Nephron progenitor cell (in vitro differentiated cells): ENCODE data around the gene SLC17A3.

Experiments used
- DNase-seq: peaks from one replicate; pipeline ENCODE4 v3.0.0; 2021
- H3K27ac Mint-ChIP-seq: 2 replicates; pipeline ENCODE4 v1.8.0; 2021; ENCODE audit warnings: mild to moderate bottlenecking, moderate library complexity, mixed read lengths
- H3K27me3 Mint-ChIP-seq: 2 replicates; pipeline ENCODE4 v1.8.0; 2021; ENCODE audit warnings: mild to moderate bottlenecking, low read depth, mixed read lengths; ENCODE audit not compliant: poor library complexity
- H3K36me3 Mint-ChIP-seq: 2 replicates; pipeline ENCODE4 v1.8.0; 2021; ENCODE audit warnings: low read depth, mixed read lengths
- H3K4me1 Mint-ChIP-seq: 2 replicates; pipeline ENCODE4 v1.8.0; 2021; ENCODE audit warnings: mixed read lengths
- H3K4me3 Mint-ChIP-seq: 2 replicates; pipeline ENCODE4 v1.8.0; 2021; ENCODE audit warnings: mild to moderate bottlenecking, moderate library complexity, mixed read lengths
- H3K9me3 Mint-ChIP-seq: 2 replicates; pipeline ENCODE4 v1.8.0; 2021; ENCODE audit warnings: mild to moderate bottlenecking, moderate library complexity, mixed read lengths
- CTCF ChIP-seq: fragments of 200-600 bp; sonication (generic); IDR thresholded peaks from 2 replicates; pipeline ENCODE4 v1.5.0; 2021; ENCODE audit warnings: antibody characterized with exemption

Gene SLC17A3, protein sequence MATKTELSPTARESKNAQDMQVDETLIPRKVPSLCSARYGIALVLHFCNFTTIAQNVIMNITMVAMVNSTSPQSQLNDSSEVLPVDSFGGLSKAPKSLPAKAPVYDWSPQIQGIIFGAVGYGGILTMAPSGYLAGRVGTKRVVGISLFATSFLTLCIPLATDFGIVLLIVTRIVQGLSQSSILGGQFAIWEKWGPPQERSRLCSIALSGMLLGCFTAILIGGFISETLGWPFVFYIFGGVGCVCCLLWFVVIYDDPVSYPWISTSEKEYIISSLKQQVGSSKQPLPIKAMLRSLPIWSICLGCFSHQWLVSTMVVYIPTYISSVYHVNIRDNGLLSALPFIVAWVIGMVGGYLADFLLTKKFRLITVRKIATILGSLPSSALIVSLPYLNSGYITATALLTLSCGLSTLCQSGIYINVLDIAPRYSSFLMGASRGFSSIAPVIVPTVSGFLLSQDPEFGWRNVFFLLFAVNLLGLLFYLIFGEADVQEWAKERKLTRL

GRCh38 chr6:25874118-25874517 is at the start of gene SLC17A3:
SLC17A3 (minus strand) TSS chr6:25874243; CDS start chr6:25868387, 5,856 bp downstream.
- H3K9me3 Mint-ChIP-seq, result no peaks in the 10 kb centered on the region
- H3K4me1 Mint-ChIP-seq, result no peaks in the 10 kb centered on the region
- DNase-seq, result no peak
- TF ChIP-seq CTCF, result no peak
- H3K4me3 Mint-ChIP-seq, result no peak within 1 kb of the TSS
- H3K27ac Mint-ChIP-seq, result no peak within 1 kb of the TSS
- H3K27me3 Mint-ChIP-seq, result peaks cover 12% of the 10 kb centered on the region
- H3K36me3 Mint-ChIP-seq, result no peaks in the 10 kb centered on the region

DNA sequence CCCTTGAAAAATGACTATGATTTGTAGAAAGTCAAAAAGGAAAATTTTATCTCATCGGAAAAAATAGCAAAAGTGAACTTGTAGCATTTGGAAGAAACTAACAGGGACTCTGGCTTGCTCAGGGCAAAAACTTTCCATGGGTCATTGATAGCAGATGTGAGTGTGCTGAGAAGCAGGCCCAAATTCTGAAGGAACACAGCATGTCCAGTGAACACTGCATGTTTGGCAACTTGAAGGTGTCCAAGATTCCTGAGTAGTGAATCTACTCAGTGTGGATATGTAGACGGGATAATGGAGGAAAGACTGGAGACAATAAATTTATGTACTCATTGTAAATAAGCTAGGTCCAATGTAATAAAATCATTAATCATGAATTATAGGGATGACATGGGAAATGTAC is 48.3 kb upstream of the SLC17A3 start:
- no peak for TF ChIP-seq CTCF
- Mint-ChIP-seq H3K36me3 (no peaks in the 10 kb centered on the region), H3K4me1 (no peaks in the 10 kb centered on the region), H3K4me3 (no peak overlapping the region), H3K27me3 (no peaks in the 10 kb centered on the region), H3K27ac (no peak overlapping the region), H3K9me3 (no peaks in the 10 kb centered on the region)
- no peak for DNase-seq

DNA sequence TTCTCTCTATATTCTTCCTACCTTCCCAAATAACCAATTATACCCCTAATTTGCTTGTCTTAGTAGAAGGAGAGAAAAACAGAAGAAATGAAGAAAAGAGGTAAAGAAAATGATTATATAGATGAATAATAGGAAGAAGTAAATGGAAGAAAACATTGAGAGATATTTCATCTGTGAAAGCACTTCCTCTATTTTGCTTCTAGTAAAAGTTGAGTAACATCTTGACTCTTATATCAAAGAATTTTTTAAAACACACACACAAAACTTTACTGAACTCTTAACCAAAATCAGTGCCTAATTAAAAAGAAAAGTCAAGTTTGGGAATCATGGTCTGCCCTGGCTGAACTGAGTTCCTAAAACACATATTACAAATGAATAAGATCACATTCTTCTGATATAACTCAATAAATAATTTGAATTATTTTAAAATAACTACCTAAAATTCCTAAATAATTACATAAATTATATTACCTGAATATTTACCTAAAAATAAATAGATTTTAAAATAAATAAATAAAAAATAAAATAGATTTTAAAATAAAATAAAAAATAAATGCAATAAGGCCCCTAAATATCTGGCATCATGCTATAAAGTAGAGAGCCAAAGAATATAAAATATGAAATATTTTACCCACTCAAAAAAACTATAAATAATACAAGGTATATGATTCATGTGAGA is 47.6 kb upstream of the SLC17A3 start:
- no peaks in the 10 kb centered on the region for H3K9me3 Mint-ChIP-seq
- H3K4me1 Mint-ChIP-seq, result no peaks in the 10 kb centered on the region
- H3K4me3 Mint-ChIP-seq, result no peak overlapping the region
- no peak for DNase-seq
- TF ChIP-seq CTCF, result no peak
- no peaks in the 10 kb centered on the region for H3K27me3 Mint-ChIP-seq
- no peak overlapping the region for H3K27ac Mint-ChIP-seq
- H3K36me3 Mint-ChIP-seq, result no peaks in the 10 kb centered on the region

DNA sequence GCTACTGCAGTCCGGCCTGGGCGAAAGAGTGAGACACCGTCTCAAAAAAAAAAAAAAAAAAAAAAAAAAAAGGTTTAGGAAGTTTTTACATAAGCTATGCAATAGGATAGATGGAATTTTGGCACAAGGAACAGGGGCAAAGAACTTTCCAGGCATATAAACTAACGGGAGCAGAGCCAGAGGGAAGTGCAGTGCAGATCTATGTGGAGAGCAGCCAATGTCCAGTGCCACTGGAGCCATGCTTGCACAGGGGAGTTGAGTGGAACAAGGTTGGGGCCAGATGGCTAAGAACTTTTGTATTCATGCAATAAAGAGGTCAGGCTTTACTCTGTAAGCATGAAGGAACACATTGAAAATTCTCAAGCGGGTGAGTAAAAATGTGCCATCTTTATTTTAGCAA is 45.6 kb upstream of the SLC17A3 start:
- Mint-ChIP-seq H3K27ac (no peak overlapping the region), H3K36me3 (no peaks in the 10 kb centered on the region), H3K4me1 (no peaks in the 10 kb centered on the region), H3K27me3 (no peaks in the 10 kb centered on the region), H3K9me3 (no peaks in the 10 kb centered on the region), H3K4me3 (no peak overlapping the region)
- TF ChIP-seq CTCF, result no peak
- no peak for DNase-seq

DNA sequence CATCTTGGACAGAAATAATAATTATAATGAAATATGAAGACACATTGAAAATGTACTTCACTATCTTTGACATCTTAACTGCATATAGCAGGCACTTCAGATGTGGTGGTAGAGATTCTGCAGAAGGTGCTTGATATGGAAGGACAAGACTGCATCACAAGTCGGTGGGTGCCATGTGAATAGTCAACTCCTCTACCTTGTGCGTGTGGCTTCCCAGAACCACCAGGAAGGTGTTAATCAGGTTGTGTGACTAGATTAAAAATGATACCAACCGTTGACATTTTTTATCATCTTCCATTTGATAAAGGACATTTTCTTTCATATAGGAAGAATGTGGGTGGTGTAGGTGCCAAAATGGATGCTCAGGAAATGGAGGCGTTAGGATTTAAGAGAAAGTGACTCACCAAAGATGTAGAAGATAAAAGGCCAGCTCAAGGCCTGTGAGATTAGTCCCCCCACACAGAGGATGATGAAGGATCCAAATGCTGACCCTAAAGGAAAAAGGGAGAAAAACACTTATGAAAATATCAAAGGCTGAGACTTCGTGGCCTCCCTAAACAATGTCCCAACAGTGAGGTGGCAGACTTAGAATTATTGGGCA is 44.1 kb upstream of the SLC17A3 start:
- Mint-ChIP-seq H3K27me3 (no peaks in the 10 kb centered on the region), H3K36me3 (no peaks in the 10 kb centered on the region), H3K27ac (no peak overlapping the region), H3K9me3 (no peaks in the 10 kb centered on the region), H3K4me1 (no peaks in the 10 kb centered on the region), H3K4me3 (no peak overlapping the region)
- DNase-seq, result no peak
- TF ChIP-seq CTCF, result no peak
